Fibroblast of lung (primary cell): ENCODE results near the gene SH3BP4. TPM values are rescaled to one million over a fixed set of nuclear protein-coding genes. Genes with fewer than 3 reads are reported as not detected.

Experiments
- DNase-seq, 2 donors: peaks; one replicate each; pipeline versions ENCODE4 v3.0.0 to v3.0.0-alpha.2; 2010; ENCODE audit warnings: low read depth in 2 of 2
- H2AFZ ChIP-seq: 2 replicates; pipeline ENCODE4 v1.5.1; 2012; ENCODE audit warnings: low read length, control low read depth, inconsistent platforms
- H3K27ac ChIP-seq: 2 replicates; pipeline ENCODE4 v1.5.1; 2011; ENCODE audit warnings: low read length, control low read depth; ENCODE audit not compliant: insufficient read depth
- H3K27me3 ChIP-seq: 2 replicates; pipeline ENCODE4 v1.5.1; 2011; ENCODE audit warnings: mild to moderate bottlenecking, low read length; ENCODE audit not compliant: control insufficient read depth, insufficient read depth
- H3K36me3 ChIP-seq: 2 replicates; pipeline ENCODE4 v1.5.1; 2011; ENCODE audit warnings: low read length; ENCODE audit not compliant: control insufficient read depth, insufficient read depth
- H3K4me1 ChIP-seq: 2 replicates; pipeline ENCODE4 v1.5.1; 2011; ENCODE audit warnings: low read length; ENCODE audit not compliant: control insufficient read depth, insufficient read depth; ENCODE audit errors: extremely low read depth
- H3K4me2 ChIP-seq: 2 replicates; pipeline ENCODE4 v1.5.1; 2011; ENCODE audit warnings: low read length, control low read depth; ENCODE audit not compliant: insufficient read depth; ENCODE audit errors: extremely low read depth
- H3K4me3 ChIP-seq, 4 experiments: fragments of 200-600 bp in 1 of 4; sonication (generic) in 1 of 4; replicated peaks in 1 of 4; 2 replicates each; pipeline ENCODE4 v1.5.1; 2011 to 2016; ENCODE audit warnings: low read length in 4 of 4, low read depth in 3 of 4, mild to moderate bottlenecking in 3 of 4, control low read depth in 2 of 4, inconsistent platforms in 1 of 4, mixed read lengths in 1 of 4; ENCODE audit not compliant: insufficient read depth in 1 of 4; ENCODE audit errors: control extremely low read depth in 1 of 4
- H3K79me2 ChIP-seq: 2 replicates; pipeline ENCODE4 v1.5.1; 2012; ENCODE audit warnings: mild to moderate bottlenecking, low read length, inconsistent platforms; ENCODE audit not compliant: control insufficient read depth, insufficient read depth
- H3K9ac ChIP-seq: 2 replicates; pipeline ENCODE4 v1.5.1; 2011; ENCODE audit warnings: mild to moderate bottlenecking, low read length, control low read depth; ENCODE audit not compliant: insufficient read depth
- H3K9me3 ChIP-seq: 2 replicates; pipeline ENCODE4 v1.5.1; 2012; ENCODE audit warnings: low read depth, low read length; ENCODE audit not compliant: control insufficient read depth, insufficient read depth
- H4K20me1 ChIP-seq: 2 replicates; pipeline ENCODE4 v1.5.1; 2011; ENCODE audit warnings: low read length; ENCODE audit not compliant: control insufficient read depth, insufficient read depth; ENCODE audit errors: extremely low read depth
- CTCF ChIP-seq, 2 donors: IDR thresholded peaks in 1 of 2; conservative IDR thresholded peaks in 1 of 2; 1 replicate in 1 of 2; 2 replicates in 1 of 2; pipeline ENCODE4 v1.5.1; 2011 to 2012; ENCODE audit warnings: low read length in 2 of 2, control low read depth in 1 of 2, inconsistent platforms in 1 of 2, low read depth in 1 of 2, mild to moderate bottlenecking in 1 of 2
- EZH2 ChIP-seq: IDR thresholded peaks from 2 replicates; pipeline ENCODE4 v1.5.1; 2012; ENCODE audit warnings: low read length, control low read depth, mild to moderate bottlenecking; ENCODE audit errors: missing control alignments
- polyA plus RNA-seq, 2 donors: library from polyadenylated mRNA; depleted of rRNA in 1 of 2; stranded (reverse) in 1 of 2; unstranded in 1 of 2; fragments of >200 nt; gene quantifications; 2 replicates each; pipeline ENCODE4 v1.2.1, GENCODE V29; 2011 to 2012; ENCODE audit warnings: missing spikeins in 1 of 2
- total RNA-seq: library from RNA; depleted of rRNA; stranded (reverse); fragments of >200 nt; gene quantifications from 2 replicates; pipeline ENCODE4 v1.2.1, GENCODE V29; 2014

The SH3BP4 gene
- total and polyA plus RNA-seq, 2 donors (not counting 1 experiment from before 2014, with no cell fraction given), result 74.8 to 86.6 TPM

DNA sequence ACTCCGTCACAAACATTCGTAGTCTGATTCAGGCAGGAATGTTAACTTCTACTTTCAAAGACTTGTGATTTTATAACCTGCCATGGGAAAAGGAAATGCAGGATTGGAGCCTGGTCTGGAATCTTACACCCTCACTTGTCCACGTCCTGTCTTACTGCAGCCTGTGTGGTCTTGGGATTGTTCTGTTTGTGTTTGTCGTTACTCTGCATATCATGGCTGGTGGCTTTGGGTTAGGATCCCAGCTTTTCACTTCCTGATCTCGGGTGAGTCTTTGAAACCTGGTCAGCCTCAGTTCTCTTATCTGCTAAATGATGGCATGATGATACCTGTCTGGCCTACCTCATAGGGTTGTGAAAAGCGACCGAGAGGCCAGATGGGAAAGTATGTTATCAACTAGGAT lies 34.6 kb downstream of the SH3BP4 start:
- no peak for TF ChIP-seq CTCF (conservative IDR thresholded peaks at IDR 0.05 in 1 of 2, IDR thresholded peaks at IDR 0.05 in 1 of 2; ENCODE audit: low read depth in 1 of 2, low read length in 2 of 2)
- no peak for TF ChIP-seq EZH2
- DNase-seq, result no peak
- Histone ChIP-seq H3K27ac (no peak overlapping the region), H3K9me3 (no peaks in the 10 kb centered on the region), H3K9ac (no peak overlapping the region), H3K4me3 (no peak overlapping the region), H3K36me3 (peaks cover 13% of the 10 kb centered on the region), H4K20me1 (no peaks in the 10 kb centered on the region), H3K4me2 (no peak overlapping the region), H3K79me2 (peaks cover 96% of the 10 kb centered on the region), H3K4me1 (peaks cover 13% of the 10 kb centered on the region), H3K27me3 (no peaks in the 10 kb centered on the region), H2AFZ (no peak overlapping the region)

GRCh38 chr2:234986876-234987720 lies 35.3 kb downstream of the SH3BP4 start:
- Histone ChIP-seq H3K4me2 (no peak overlapping the region), H3K4me3 (no peak overlapping the region), H3K79me2 (peaks cover 99% of the 10 kb centered on the region), H3K4me1 (peaks cover 8% of the 10 kb centered on the region), H3K27ac (no peak overlapping the region), H4K20me1 (no peaks in the 10 kb centered on the region), H2AFZ (no peak overlapping the region), H3K27me3 (no peaks in the 10 kb centered on the region), H3K9ac (no peak overlapping the region), H3K36me3 (peaks cover 16% of the 10 kb centered on the region), H3K9me3 (no peaks in the 10 kb centered on the region)
- DNase-seq, result peak; percentile 40 to 68
- TF ChIP-seq CTCF (conservative IDR thresholded peaks at IDR 0.05 in 1 of 2, IDR thresholded peaks at IDR 0.05 in 1 of 2; ENCODE audit: low read depth in 1 of 2, low read length in 2 of 2) (no peak), EZH2 (no peak)

- no peaks in the 10 kb centered on the region for H4K20me1 ChIP-seq
- no peak for TF ChIP-seq CTCF (conservative IDR thresholded peaks at IDR 0.05 in 1 of 2, IDR thresholded peaks at IDR 0.05 in 1 of 2; ENCODE audit: low read depth in 1 of 2, low read length in 2 of 2)
Measured at GRCh38 chr2:234987754-234988153, 35.9 kb downstream of the SH3BP4 start.

More at GRCh38 chr2:234987754-234988153, 35.9 kb downstream of the SH3BP4 start:
- H3K36me3 ChIP-seq, result peaks cover 18% of the 10 kb centered on the region
- peaks cover 2% of the 10 kb centered on the region for H3K4me1 ChIP-seq
- H3K4me3 ChIP-seq, result no peak overlapping the region
- H3K9ac ChIP-seq, result no peak overlapping the region
- H3K4me2 ChIP-seq, result no peak overlapping the region
- H3K79me2 ChIP-seq, result peaks cover 99% of the 10 kb centered on the region
- DNase-seq, result no peak
- H3K9me3 ChIP-seq, result no peaks in the 10 kb centered on the region
- H3K27me3 ChIP-seq, result no peaks in the 10 kb centered on the region
- H2AFZ ChIP-seq, result no peak overlapping the region
- H3K27ac ChIP-seq, result no peak overlapping the region
